Measurements from ENCODE around the gene MACROD1.
A peak's percentile ranks its signal among the peaks of the same experiment; 100 is the strongest.

MACROD1 gene

GRCh38 chr11:64011371-64011770, 154.5 kb downstream of the MACROD1 start:
- no peak for DNase-seq (ENCODE audit: low spot score)
- in situ Hi-C loops (cut with MboI; ENCODE audit: low pct_unique_long_range_greater_than_20kb, low sequenced_read_pairs, unreplicated experiment), result no loop called here
- TF ChIP-seq, protein P1, sequence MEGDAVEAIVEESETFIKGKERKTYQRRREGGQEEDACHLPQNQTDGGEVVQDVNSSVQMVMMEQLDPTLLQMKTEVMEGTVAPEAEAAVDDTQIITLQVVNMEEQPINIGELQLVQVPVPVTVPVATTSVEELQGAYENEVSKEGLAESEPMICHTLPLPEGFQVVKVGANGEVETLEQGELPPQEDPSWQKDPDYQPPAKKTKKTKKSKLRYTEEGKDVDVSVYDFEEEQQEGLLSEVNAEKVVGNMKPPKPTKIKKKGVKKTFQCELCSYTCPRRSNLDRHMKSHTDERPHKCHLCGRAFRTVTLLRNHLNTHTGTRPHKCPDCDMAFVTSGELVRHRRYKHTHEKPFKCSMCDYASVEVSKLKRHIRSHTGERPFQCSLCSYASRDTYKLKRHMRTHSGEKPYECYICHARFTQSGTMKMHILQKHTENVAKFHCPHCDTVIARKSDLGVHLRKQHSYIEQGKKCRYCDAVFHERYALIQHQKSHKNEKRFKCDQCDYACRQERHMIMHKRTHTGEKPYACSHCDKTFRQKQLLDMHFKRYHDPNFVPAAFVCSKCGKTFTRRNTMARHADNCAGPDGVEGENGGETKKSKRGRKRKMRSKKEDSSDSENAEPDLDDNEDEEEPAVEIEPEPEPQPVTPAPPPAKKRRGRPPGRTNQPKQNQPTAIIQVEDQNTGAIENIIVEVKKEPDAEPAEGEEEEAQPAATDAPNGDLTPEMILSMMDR (IDR thresholded peaks at IDR 0.05; ENCODE audit: extremely low read depth, insufficient read depth, missing control alignments), result no peak

- in situ Hi-C loops (cut with MboI; ENCODE audit: low pct_unique_long_range_greater_than_20kb, low sequenced_read_pairs, unreplicated experiment), result no loop called here
- DNase-seq (ENCODE audit: low spot score), result no peak
- TF ChIP-seq, protein P1 (IDR thresholded peaks at IDR 0.05; ENCODE audit: extremely low read depth, insufficient read depth, missing control alignments), result no peak
These were observed 155.1 kb downstream of the MACROD1 start for GRCh38 chr11:64010783-64011182.

DNA sequence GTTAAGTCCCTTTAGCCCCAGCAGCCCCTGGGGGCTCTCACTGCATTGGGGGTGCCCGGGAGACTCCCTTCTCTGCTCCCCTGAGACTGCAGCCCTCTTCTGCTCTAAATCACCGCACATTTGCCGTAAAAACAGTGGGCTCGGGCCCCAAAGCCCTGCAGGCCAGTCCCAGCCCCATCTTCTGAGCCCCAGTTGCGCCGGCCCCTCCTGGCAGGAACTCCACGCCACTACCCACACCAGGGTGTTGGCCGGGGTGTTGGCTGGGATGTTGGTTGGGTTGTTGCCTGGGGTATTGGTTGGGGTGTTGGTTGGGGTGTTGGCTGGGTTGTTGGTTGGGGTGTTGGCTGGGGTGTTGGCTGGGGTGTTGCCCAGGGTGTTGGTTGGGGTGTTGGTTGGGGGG, 156.2 kb downstream of the MACROD1 start:
- DNase-seq (ENCODE audit: low spot score), result no peak
- in situ Hi-C loops (cut with MboI; ENCODE audit: low pct_unique_long_range_greater_than_20kb, low sequenced_read_pairs, unreplicated experiment), result no loop called here
- TF ChIP-seq, protein P1 (IDR thresholded peaks at IDR 0.05; ENCODE audit: extremely low read depth, insufficient read depth, missing control alignments), result no peak

DNA sequence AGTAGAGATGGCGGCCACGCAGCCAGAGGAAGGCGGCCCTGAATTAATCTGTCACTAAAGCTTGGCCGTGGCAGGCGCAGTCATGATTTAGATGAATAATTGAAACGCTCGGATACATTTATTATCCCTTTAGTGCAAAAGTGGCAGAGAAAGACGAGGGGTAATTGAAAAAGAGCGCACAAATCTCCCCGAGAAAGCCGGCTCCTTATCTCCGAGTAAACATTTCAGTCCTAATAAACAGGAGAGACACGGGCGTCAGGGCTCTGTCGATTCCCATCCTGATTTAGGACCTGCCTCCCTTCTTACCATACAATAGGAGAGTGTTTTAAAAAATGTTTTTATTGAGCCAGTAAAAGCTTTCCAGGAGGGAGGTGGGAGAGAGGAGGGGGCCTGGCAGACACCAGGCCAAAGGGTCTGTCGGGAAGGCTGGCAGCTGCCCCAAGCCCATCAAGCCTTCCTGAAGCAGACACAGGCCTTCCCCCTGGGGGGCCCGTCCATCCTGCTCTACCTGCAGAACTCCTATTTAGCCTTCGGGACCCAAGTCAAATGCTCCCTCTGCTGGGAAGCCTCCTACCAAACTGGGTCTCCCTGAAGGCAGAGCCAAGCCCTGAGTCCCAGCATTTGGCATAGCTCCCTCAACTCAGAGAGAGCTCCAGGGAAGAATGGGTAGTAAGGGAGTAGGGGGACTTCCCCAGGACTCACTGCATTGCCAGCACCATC, 156.8 kb downstream of the MACROD1 start:
- TF ChIP-seq, protein P1 (IDR thresholded peaks at IDR 0.05; ENCODE audit: extremely low read depth, insufficient read depth, missing control alignments), result no peak
- DNase-seq (ENCODE audit: low spot score), result no peak
- in situ Hi-C loops (cut with MboI; ENCODE audit: low pct_unique_long_range_greater_than_20kb, low sequenced_read_pairs, unreplicated experiment), result no loop called here

GRCh38 chr11:64008283-64008913, 157.5 kb downstream of the MACROD1 start:
- DNase-seq (ENCODE audit: low spot score), result no peak
- TF ChIP-seq, protein P1 (IDR thresholded peaks at IDR 0.05; ENCODE audit: extremely low read depth, insufficient read depth, missing control alignments), result no peak
- in situ Hi-C loops (cut with MboI; ENCODE audit: low pct_unique_long_range_greater_than_20kb, low sequenced_read_pairs, unreplicated experiment), result no loop called here

DNA sequence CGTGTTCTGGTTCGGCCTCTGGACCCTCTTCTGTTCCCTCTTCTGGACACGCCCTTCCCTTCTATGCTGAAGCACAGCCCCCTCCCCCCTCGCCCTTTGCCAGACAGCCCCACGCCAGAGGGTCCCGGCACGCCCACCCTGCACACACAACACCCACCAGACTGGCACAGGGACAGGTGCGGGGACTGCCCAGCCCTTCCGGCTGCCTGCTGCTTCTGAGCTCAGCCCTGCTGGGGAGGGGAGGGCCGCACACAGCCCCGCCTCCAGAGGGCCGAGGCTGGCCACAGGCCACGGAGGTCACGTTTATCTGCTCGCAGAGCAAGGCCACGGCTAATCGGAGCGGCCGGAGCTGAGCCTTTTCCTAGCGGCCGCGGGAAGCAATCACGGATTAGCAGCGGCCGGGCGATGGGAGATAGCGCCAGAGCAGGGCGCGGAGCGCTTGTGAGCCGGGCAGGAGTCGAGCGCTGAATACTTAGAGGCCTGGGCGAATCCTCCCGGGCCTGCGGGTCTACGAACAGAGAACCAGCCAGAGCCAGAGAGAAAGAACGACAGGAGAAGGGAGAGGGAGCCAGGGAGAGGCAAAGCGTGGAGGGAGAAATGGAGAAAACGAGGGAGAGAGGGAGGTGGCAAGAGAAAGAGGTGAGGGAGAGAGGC, 158.2 kb downstream of the MACROD1 start:
- DNase-seq (ENCODE audit: low spot score), result peak; percentile 63
- TF ChIP-seq, protein P1 (IDR thresholded peaks at IDR 0.05; ENCODE audit: extremely low read depth, insufficient read depth, missing control alignments), result no peak
- in situ Hi-C loops (cut with MboI; ENCODE audit: low pct_unique_long_range_greater_than_20kb, low sequenced_read_pairs, unreplicated experiment), result no loop called here
